Neural progenitor cell (in vitro differentiated cells): ENCODE data around the gene VPS26B.

ENCODE experiments used
- EZH2 ChIP-seq: fragments of 200-600 bp; sonication (generic); IDR thresholded peaks from 2 replicates; pipeline ENCODE4 v1.6.1; 2017; ENCODE audit warnings: antibody characterized with exemption, mild to moderate bottlenecking, moderate library complexity
- TF ChIP-seq, protein P1 (sequence below): fragments of 200-600 bp; sonication (generic); IDR thresholded peaks from 2 replicates; pipeline ENCODE4 v1.5.1; 2017; ENCODE audit warnings: antibody characterized with exemption, mild to moderate bottlenecking

DNA sequence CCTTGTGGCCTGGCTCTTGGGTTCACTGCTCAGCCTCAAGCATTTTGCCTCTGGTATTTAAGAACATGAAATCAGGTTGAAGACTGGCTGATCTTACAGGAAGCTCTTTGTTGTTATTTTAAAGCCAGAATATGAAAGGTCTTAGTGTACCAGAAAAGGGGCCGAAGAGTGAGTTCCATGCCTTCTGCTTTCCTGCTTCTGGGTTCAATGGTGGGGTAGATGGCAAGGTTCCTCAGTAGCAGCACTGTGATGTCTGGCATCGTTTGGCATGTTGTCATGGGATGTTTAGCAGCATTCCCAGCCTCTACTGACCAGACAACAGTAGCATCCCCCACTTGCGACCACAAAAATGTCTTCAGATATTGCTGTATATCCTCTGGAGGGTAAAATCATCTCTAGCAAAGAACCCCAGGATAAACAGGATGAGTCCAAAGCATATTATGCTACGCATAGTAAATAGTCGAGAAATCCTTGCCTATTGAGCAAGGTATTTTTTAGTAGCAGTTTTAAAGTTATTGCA lies 2.4 kb downstream of the VPS26B start:
- TF ChIP-seq, protein P1, sequence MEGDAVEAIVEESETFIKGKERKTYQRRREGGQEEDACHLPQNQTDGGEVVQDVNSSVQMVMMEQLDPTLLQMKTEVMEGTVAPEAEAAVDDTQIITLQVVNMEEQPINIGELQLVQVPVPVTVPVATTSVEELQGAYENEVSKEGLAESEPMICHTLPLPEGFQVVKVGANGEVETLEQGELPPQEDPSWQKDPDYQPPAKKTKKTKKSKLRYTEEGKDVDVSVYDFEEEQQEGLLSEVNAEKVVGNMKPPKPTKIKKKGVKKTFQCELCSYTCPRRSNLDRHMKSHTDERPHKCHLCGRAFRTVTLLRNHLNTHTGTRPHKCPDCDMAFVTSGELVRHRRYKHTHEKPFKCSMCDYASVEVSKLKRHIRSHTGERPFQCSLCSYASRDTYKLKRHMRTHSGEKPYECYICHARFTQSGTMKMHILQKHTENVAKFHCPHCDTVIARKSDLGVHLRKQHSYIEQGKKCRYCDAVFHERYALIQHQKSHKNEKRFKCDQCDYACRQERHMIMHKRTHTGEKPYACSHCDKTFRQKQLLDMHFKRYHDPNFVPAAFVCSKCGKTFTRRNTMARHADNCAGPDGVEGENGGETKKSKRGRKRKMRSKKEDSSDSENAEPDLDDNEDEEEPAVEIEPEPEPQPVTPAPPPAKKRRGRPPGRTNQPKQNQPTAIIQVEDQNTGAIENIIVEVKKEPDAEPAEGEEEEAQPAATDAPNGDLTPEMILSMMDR, result no peak
- no peak for TF ChIP-seq EZH2
